Lower leg skin (tissue), 4 donors: Measurements from ENCODE around the gene ACVRL1. TPM values are rescaled to one million over a fixed set of nuclear protein-coding genes. Genes with fewer than 3 reads are reported as not detected.

Experiments
- DNase-seq, 2 donors: peaks; one replicate each; pipeline ENCODE4 v3.0.0-alpha.2; 2019; ENCODE audit warnings: low spot score in 2 of 2
- H3K4me3 ChIP-seq: fragments of 200-600 bp; sonication (generic); 2 replicates; pipeline ENCODE4 v1.5.1; 2017; ENCODE audit warnings: mild to moderate bottlenecking, low read depth; ENCODE audit not compliant: poor library complexity, severe bottlenecking
- POLR2A ChIP-seq, 2 donors: fragments of 450-650 bp; IDR thresholded peaks; one replicate each; pipeline ENCODE4 v1.6.1; 2016 to 2017; ENCODE audit warnings: antibody characterized with exemption in 2 of 2, mild to moderate bottlenecking in 1 of 2, moderate library complexity in 1 of 2
- WGBS, 2 donors: methylation state at CpG; one replicate each; pipeline ENCODE4 v1.1.5; 2018; 5-methylcytosine and 5-hydroxymethylcytosine counted together
- intact Hi-C: fragments of 100-400 bp; cut with DNase I; formaldehyde crosslinking; loops from one replicate; pipeline ENCODE4 v1.15.0; 2023; ENCODE audit warnings: low total_unique reads
- total RNA-seq, 4 donors: library from RNA; depleted of rRNA; stranded (reverse); fragments of >200 nt; gene quantifications; one replicate each; pipeline ENCODE4 v1.1.0, GENCODE V29; 2016
- TF ChIP-seq, protein P1 (sequence below), 3 donors: fragments of 450-650 bp; IDR thresholded peaks; one replicate each; pipeline ENCODE4 v1.5.1; 2016; ENCODE audit warnings: antibody characterized with exemption in 3 of 3, mild to moderate bottlenecking in 3 of 3, moderate library complexity in 2 of 3

ACVRL1 gene
- total RNA-seq, 4 donors from 2014 or later: 12.9 to 99.8 (median 39.9) TPM

DNA sequence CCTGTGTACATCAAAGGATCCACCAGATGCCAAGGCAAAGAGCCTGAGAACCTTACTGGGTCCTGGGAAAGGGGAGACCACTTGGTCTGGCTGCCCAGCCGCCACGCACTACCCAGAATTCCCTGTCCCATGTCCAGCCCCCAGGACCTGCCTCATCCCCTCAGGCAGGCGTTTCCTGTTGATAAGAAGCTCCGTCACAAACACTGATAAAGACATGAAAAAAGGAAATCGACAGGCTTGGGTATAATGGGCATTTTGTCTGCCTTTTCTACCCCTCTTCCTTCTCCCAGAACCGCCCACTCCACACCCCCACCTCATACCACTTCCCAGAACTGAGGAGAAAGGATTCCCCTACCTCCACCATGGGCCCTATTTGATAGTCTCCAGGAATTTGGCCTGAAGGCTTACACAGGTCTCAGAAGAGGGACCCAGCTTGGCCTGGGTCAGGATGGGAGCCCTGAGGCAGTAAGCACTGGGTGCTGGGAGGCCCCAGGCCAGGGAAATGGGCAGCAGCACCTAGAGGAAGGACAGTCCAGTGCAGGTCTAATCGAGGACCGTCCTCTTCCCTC is 18.8 kb downstream of the ACVRL1 start:
- intact Hi-C loops: no loop called here
- DNase-seq: peak in 1 of 2 donors; percentile 71
- TF ChIP-seq, protein P1, sequence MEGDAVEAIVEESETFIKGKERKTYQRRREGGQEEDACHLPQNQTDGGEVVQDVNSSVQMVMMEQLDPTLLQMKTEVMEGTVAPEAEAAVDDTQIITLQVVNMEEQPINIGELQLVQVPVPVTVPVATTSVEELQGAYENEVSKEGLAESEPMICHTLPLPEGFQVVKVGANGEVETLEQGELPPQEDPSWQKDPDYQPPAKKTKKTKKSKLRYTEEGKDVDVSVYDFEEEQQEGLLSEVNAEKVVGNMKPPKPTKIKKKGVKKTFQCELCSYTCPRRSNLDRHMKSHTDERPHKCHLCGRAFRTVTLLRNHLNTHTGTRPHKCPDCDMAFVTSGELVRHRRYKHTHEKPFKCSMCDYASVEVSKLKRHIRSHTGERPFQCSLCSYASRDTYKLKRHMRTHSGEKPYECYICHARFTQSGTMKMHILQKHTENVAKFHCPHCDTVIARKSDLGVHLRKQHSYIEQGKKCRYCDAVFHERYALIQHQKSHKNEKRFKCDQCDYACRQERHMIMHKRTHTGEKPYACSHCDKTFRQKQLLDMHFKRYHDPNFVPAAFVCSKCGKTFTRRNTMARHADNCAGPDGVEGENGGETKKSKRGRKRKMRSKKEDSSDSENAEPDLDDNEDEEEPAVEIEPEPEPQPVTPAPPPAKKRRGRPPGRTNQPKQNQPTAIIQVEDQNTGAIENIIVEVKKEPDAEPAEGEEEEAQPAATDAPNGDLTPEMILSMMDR (IDR thresholded peaks at IDR 0.05): no peak
- no peak for TF ChIP-seq POLR2A (IDR thresholded peaks at IDR 0.05)
- H3K4me3 ChIP-seq: no peak overlapping the region
- 65 to 70% methylated on average over 8 of the region's 8 CpGs for WGBS, 2 donors

DNA sequence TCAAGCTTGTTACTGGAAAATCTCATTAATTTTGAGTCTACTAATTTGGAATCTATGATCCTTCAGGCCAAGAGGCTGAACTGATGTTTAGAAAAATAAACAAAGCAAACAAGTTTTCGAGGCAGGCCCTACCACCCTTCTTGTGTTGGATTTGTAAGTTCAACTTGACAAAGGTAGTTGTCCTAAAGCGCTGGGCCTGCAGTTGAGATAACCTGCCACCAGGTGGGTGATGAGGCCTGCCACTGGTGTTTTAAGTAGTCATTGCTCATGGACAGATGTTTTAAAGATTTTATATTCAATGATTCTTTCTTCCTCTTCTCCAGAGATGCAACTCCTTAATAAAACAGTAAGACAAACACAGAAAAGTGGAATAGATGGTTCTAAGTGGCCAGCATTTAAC is 19.4 kb downstream of the ACVRL1 start:
- 63 to 80% methylated on average over 2 of the region's 2 CpGs for WGBS, 2 donors
- no peak overlapping the region for H3K4me3 ChIP-seq
- intact Hi-C loops: no loop called here
- peak in 1 of 2 donors; percentile 87 for DNase-seq
- TF ChIP-seq POLR2A (IDR thresholded peaks at IDR 0.05): no peak
- TF ChIP-seq, protein P1 (IDR thresholded peaks at IDR 0.05): no peak

DNA sequence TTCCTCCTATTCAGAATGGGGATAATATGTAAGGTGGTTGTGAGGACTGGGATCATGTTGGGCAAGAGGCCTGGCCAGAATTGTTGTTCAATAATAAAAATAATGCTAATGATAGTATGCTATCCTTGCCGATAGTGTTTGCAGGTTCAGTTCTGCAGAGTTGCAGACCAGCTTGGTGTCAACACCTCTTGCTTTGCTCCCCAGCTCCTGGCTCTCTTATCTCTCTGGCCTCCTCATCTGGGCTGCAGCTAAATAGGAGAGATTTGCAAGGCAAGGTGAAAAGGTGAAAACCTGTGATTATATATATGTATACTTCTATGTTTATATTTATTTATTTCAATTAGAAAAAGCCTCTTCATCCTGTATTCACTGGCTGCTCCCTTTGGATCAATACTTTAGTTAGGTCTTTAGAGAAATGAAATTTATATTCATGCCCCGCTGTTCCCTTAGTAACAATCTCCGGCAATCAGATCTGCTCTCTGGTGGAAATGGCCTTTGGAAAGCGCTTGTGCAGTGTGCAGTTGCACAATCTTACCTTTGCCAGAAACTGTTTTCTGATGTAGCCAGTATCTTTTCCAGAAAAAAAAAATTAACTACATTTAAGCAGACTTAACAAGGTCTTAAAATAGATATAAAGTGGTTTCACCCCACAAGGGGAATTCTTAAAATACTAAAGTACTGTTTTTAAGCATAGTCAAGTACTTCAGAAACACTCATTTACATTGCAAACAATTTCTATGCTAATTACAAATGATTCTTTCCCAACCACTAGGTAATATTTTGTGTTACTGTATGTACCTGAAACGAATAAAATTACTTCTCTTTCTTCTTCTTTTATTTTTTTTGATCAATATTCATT is 25.1 kb downstream of the ACVRL1 start:
- WGBS, 2 donors: 51 to 58% methylated on average over 5 of the region's 5 CpGs
- peak in 1 of 2 donors; percentile 7 for DNase-seq
- TF ChIP-seq POLR2A (IDR thresholded peaks at IDR 0.05): no peak
- TF ChIP-seq, protein P1 (IDR thresholded peaks at IDR 0.05): no peak
- intact Hi-C loops: loop anchor here (5.0 kb wide), 1 partner anchor 45 kb away; no protein-coding TSS in a partner anchor
- H3K4me3 ChIP-seq: no peak overlapping the region

DNA sequence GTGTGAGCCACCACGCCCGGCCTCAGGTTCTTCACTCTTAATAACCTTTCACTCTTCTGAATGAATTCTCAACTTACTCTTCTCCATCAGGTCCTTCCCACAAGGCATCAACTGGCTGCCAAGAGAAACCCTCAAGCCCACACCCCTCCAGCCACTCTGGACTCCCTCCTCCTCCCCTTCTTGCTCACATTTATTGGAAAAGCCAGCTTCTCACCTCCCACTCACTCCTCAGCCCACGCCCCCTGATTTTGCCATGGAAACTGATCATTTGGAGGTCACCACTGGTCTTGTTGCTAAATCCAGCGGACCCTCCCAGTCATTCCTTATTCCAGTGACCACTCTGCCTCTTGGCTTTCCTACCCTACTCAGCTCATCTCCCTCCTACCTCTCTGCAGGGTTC is 26.8 kb downstream of the ACVRL1 start:
- TF ChIP-seq POLR2A (IDR thresholded peaks at IDR 0.05): no peak
- peak in 1 of 2 donors; percentile 50 for DNase-seq
- WGBS, 2 donors: 94 to 95% methylated on average over 4 of the region's 4 CpGs
- H3K4me3 ChIP-seq: no peak overlapping the region
- intact Hi-C loops: loop anchor here (5.0 kb wide), 1 partner anchor 43 kb away; no protein-coding TSS in a partner anchor

DNA sequence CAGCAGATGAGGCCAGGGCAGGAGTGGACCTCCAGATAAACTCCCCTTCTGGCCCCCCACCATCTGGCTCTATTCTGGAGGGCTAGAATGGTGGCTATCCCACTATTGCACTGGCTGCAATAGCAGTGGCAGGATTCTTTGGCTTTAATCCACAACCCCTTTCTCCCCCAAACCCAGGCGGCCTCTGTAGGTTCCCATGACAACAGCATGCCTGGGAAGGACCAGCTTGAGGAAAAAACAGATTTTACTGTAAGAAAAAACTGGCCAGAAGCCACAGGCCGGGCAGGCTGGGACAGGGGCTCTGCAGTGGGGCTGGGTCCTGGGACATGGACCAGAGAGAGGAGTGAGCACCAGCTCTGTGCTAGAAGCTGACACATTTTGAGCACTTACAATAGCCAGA is 30.6 kb downstream of the ACVRL1 start:
- intact Hi-C loops: no loop called here
- WGBS, 2 donors: 37 to 43% methylated on average over 2 of the region's 2 CpGs
- TF ChIP-seq POLR2A (IDR thresholded peaks at IDR 0.05): no peak
- TF ChIP-seq, protein P1 (IDR thresholded peaks at IDR 0.05): no peak
- DNase-seq: peak in 1 of 2 donors; percentile 81
- H3K4me3 ChIP-seq: no peak overlapping the region

DNA sequence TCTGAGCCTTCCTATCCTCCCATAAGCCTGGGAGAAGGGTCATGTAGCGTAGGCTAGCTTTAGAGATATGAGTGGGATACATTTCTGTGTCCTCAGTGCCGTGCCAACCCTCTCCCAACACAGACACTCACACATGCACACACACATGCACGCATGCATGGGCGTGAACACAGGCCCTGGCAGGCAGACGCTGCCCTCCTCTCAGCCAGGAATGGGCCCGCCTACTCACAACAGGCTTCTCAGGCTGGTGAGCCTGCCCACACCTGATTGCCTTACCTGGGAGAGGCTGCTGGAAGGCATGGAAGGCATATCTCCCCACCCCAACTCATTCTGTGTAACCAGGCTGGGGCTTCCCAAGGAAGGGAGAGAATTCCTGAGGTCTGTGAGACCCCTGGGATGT is 31.4 kb downstream of the ACVRL1 start:
- 58 to 75% methylated on average over 6 of the region's 6 CpGs for WGBS, 2 donors
- intact Hi-C loops: no loop called here
- TF ChIP-seq POLR2A (IDR thresholded peaks at IDR 0.05): no peak
- TF ChIP-seq, protein P1 (IDR thresholded peaks at IDR 0.05): no peak
- H3K4me3 ChIP-seq: no peak overlapping the region
- peak; percentile 62 to 86 for DNase-seq
